ENCODE results near the gene SUSD2. TPM values are rescaled to one million over a fixed set of nuclear protein-coding genes. Genes with fewer than 3 reads are reported as not detected.

The SUSD2 gene
- total RNA-seq, 1 donor from 2014 or later: 0.79 TPM

GRCh38 chr22:24170188-24170587 lies 11.1 kb upstream of the SUSD2 start:
- H3K27ac Mint-ChIP-seq: no peak overlapping the region
- no peak for DNase-seq (ENCODE audit: low spot score, unreplicated experiment)
- no peak for TF ChIP-seq CTCF (IDR thresholded peaks at IDR 0.05; ENCODE audit: unreplicated experiment)
- no peaks in the 10 kb centered on the region for H3K27me3 Mint-ChIP-seq
- no peaks in the 10 kb centered on the region for H3K9me3 Mint-ChIP-seq (ENCODE audit: low read depth)
- H3K4me1 Mint-ChIP-seq (ENCODE audit: low read depth): no peaks in the 10 kb centered on the region
- peaks cover 4% of the 10 kb centered on the region for H3K36me3 Mint-ChIP-seq (ENCODE audit: insufficient read depth)
- no peak overlapping the region for H3K4me3 Mint-ChIP-seq (ENCODE audit: low read depth)

GRCh38 chr22:24170632-24171031 lies 10.7 kb upstream of the SUSD2 start:
- Mint-ChIP-seq H3K9me3 (ENCODE audit: low read depth) (no peaks in the 10 kb centered on the region), H3K4me1 (ENCODE audit: low read depth) (no peaks in the 10 kb centered on the region), H3K4me3 (ENCODE audit: low read depth) (no peak overlapping the region), H3K27ac (no peak overlapping the region), H3K36me3 (ENCODE audit: insufficient read depth) (peaks cover 4% of the 10 kb centered on the region), H3K27me3 (no peaks in the 10 kb centered on the region)
- TF ChIP-seq CTCF (IDR thresholded peaks at IDR 0.05; ENCODE audit: unreplicated experiment): no peak
- no peak for DNase-seq (ENCODE audit: low spot score, unreplicated experiment)

GRCh38 chr22:24171822-24172221 lies 9.5 kb upstream of the SUSD2 start:
- no peaks in the 10 kb centered on the region for H3K9me3 Mint-ChIP-seq (ENCODE audit: low read depth)
- H3K36me3 Mint-ChIP-seq (ENCODE audit: insufficient read depth): peaks cover 4% of the 10 kb centered on the region
- no peaks in the 10 kb centered on the region for H3K4me1 Mint-ChIP-seq (ENCODE audit: low read depth)
- no peak for TF ChIP-seq CTCF (IDR thresholded peaks at IDR 0.05; ENCODE audit: unreplicated experiment)
- no peak for DNase-seq (ENCODE audit: low spot score, unreplicated experiment)
- no peak overlapping the region for H3K4me3 Mint-ChIP-seq (ENCODE audit: low read depth)
- H3K27ac Mint-ChIP-seq: no peak overlapping the region
- H3K27me3 Mint-ChIP-seq: no peaks in the 10 kb centered on the region

GRCh38 chr22:24175160-24175808 lies 6.0 kb upstream of the SUSD2 start:
- Mint-ChIP-seq H3K4me1 (ENCODE audit: low read depth) (no peaks in the 10 kb centered on the region), H3K27me3 (no peaks in the 10 kb centered on the region), H3K27ac (peak overlapping the region; percentile 42), H3K9me3 (ENCODE audit: low read depth) (no peaks in the 10 kb centered on the region), H3K36me3 (ENCODE audit: insufficient read depth) (peaks cover 1% of the 10 kb centered on the region), H3K4me3 (ENCODE audit: low read depth) (no peak overlapping the region)
- DNase-seq (ENCODE audit: low spot score, unreplicated experiment): peak; percentile 51
- peak; percentile 67 for TF ChIP-seq CTCF (IDR thresholded peaks at IDR 0.05; ENCODE audit: unreplicated experiment)

GRCh38 chr22:24176040-24176439 lies 5.2 kb upstream of the SUSD2 start:
- no peak for TF ChIP-seq CTCF (IDR thresholded peaks at IDR 0.05; ENCODE audit: unreplicated experiment)
- Mint-ChIP-seq H3K4me1 (ENCODE audit: low read depth) (no peaks in the 10 kb centered on the region), H3K36me3 (ENCODE audit: insufficient read depth) (peaks cover 1% of the 10 kb centered on the region), H3K27me3 (no peaks in the 10 kb centered on the region), H3K9me3 (ENCODE audit: low read depth) (no peaks in the 10 kb centered on the region), H3K4me3 (ENCODE audit: low read depth) (no peak overlapping the region), H3K27ac (no peak overlapping the region)
- DNase-seq (ENCODE audit: low spot score, unreplicated experiment): no peak

Measured in progenitor cell of endocrine pancreas (in vitro differentiated cells).